ENCODE measurements around the gene TRIM27.

- peak in 1 of 4 experiments; percentile 15 for TF ChIP-seq CTCF (IDR thresholded peaks at IDR 0.05)
- TF ChIP-seq POLR2A (IDR thresholded peaks at IDR 0.05), result peak in 1 of 2 donors; percentile 19
These were observed 57.3 kb downstream of the TRIM27 start for GRCh38 chr6:28866205-28867085.
